GM12892 (cell line): ENCODE results near the gene ROBO4.

Experiments used
- POLR2A ChIP-seq: IDR thresholded peaks from 2 replicates; pipeline ENCODE4 v1.6.1; 2011; ENCODE audit warnings: low read depth, low read length, control low read depth
- POLR2AphosphoS5 ChIP-seq: IDR thresholded peaks from 2 replicates; pipeline ENCODE4 v1.6.1; 2011; ENCODE audit warnings: low read depth, low read length, control low read depth
- TAF1 ChIP-seq: IDR thresholded peaks from 2 replicates; pipeline ENCODE4 v1.6.1; 2011; ENCODE audit warnings: low read depth, mild to moderate bottlenecking, control low read depth, low read length, borderline replicate concordance

- TF ChIP-seq POLR2A (no peak), POLR2AphosphoS5 (no peak), TAF1 (no peak)
Measured at GRCh38 chr11:124894606-124895430, 2.8 kb downstream of the ROBO4 start.
